ENCODE results near the gene CTXN1.

The CTXN1 gene

GRCh38 chr19:7888145-7888825 is 37.6 kb downstream of the CTXN1 start, which contains the start of gene LRRC8E:
LRRC8E (plus strand) TSS chr19:7888510; CDS start chr19:7895604, 7,094 bp downstream.
- Histone ChIP-seq H3K27ac (ENCODE audit: low read depth, low read length) (no peak within 1 kb of the TSS), H3K4me3 (ENCODE audit: low read length) (no peak within 1 kb of the TSS)

GRCh38 chr19:7887408-7888144 is 38.4 kb downstream of the CTXN1 start:
- Histone ChIP-seq H3K4me1 (ENCODE audit: control insufficient read depth, low read length) (no peaks in the 10 kb centered on the region), H3F3A (ENCODE audit: control insufficient read depth, insufficient read depth) (no peaks in the 10 kb centered on the region), H3K27ac (ENCODE audit: low read depth, low read length) (no peak overlapping the region), H3K4me2 (ENCODE audit: low read length) (no peak overlapping the region), H3K36me3 (ENCODE audit: control insufficient read depth, low read length) (no peaks in the 10 kb centered on the region), H3K27me3 (ENCODE audit: control insufficient read depth, low read length) (peaks cover 13% of the 10 kb centered on the region), H3K4me3 (ENCODE audit: low read length) (no peak overlapping the region), H3K79me2 (ENCODE audit: control insufficient read depth, low read length) (no peaks in the 10 kb centered on the region), H4K20me1 (ENCODE audit: control insufficient read depth, insufficient read depth, low read depth, low read length) (no peaks in the 10 kb centered on the region), H3K9me3 (ENCODE audit: control insufficient read depth, insufficient read depth, low read length) (no peaks in the 10 kb centered on the region), H3K9me2 (replicated peaks; ENCODE audit: control insufficient read depth, low read length) (no peaks in the 10 kb centered on the region)
- no peak for TF ChIP-seq EZH2phosphoT487 (IDR thresholded peaks at IDR 0.05; ENCODE audit: borderline replicate concordance, low read length)

More at GRCh38 chr19:7888145-7888825, 37.6 kb downstream of the CTXN1 start, which contains the start of gene LRRC8E:
- H3K9me3 ChIP-seq (ENCODE audit: control insufficient read depth, insufficient read depth, low read length): no peaks in the 10 kb centered on the region
- no peaks in the 10 kb centered on the region for H3K9me2 ChIP-seq (replicated peaks; ENCODE audit: control insufficient read depth, low read length)
- TF ChIP-seq EZH2phosphoT487 (IDR thresholded peaks at IDR 0.05; ENCODE audit: borderline replicate concordance, low read length) (no peak), CTCF (IDR thresholded peaks at IDR 0.05; ENCODE audit: low read depth, low read length, poor library complexity, severe bottlenecking) (no peak)
- H3K4me2 ChIP-seq (ENCODE audit: low read length): no peak within 1 kb of the TSS
- H3K36me3 ChIP-seq (ENCODE audit: control insufficient read depth, low read length): no peaks in the 10 kb centered on the region
- H3K79me2 ChIP-seq (ENCODE audit: control insufficient read depth, low read length): no peaks in the 10 kb centered on the region
- H3F3A ChIP-seq (ENCODE audit: control insufficient read depth, insufficient read depth): no peaks in the 10 kb centered on the region
- peaks cover 13% of the 10 kb centered on the region for H3K27me3 ChIP-seq (ENCODE audit: control insufficient read depth, low read length)
- H3K4me1 ChIP-seq (ENCODE audit: control insufficient read depth, low read length): no peaks in the 10 kb centered on the region
- no peaks in the 10 kb centered on the region for H4K20me1 ChIP-seq (ENCODE audit: control insufficient read depth, insufficient read depth, low read depth, low read length)

GRCh38 chr19:7885818-7886217 is 40.1 kb downstream of the CTXN1 start:
- H3K4me3 ChIP-seq (ENCODE audit: low read length): no peak overlapping the region
- no peak for TF ChIP-seq CTCF (IDR thresholded peaks at IDR 0.05; ENCODE audit: low read depth, low read length, poor library complexity, severe bottlenecking)
- H3K27me3 ChIP-seq (ENCODE audit: control insufficient read depth, low read length): peaks cover 13% of the 10 kb centered on the region

More at GRCh38 chr19:7885818-7886217, 40.1 kb downstream of the CTXN1 start:
- no peaks in the 10 kb centered on the region for H4K20me1 ChIP-seq (ENCODE audit: control insufficient read depth, insufficient read depth, low read depth, low read length)
- no peaks in the 10 kb centered on the region for H3K36me3 ChIP-seq (ENCODE audit: control insufficient read depth, low read length)
- no peak overlapping the region for H3K4me2 ChIP-seq (ENCODE audit: low read length)
- H3K79me2 ChIP-seq (ENCODE audit: control insufficient read depth, low read length): no peaks in the 10 kb centered on the region
- H3F3A ChIP-seq (ENCODE audit: control insufficient read depth, insufficient read depth): no peaks in the 10 kb centered on the region
- no peaks in the 10 kb centered on the region for H3K9me2 ChIP-seq (replicated peaks; ENCODE audit: control insufficient read depth, low read length)
- H3K4me1 ChIP-seq (ENCODE audit: control insufficient read depth, low read length): no peaks in the 10 kb centered on the region
- H3K9me3 ChIP-seq (ENCODE audit: control insufficient read depth, insufficient read depth, low read length): no peaks in the 10 kb centered on the region
- H3K27ac ChIP-seq (ENCODE audit: low read depth, low read length): no peak overlapping the region
